SHP77 (cell line): Measurements from ENCODE around the gene BTG1.
A peak's percentile ranks its signal among the peaks of the same experiment; 100 is the strongest.
"Not testable (repeated sequence)": the region's sequence is repeated elsewhere in the genome, so short reads cannot be mapped to it uniquely, and the experiment has no call there.

ENCODE experiments used
- DNase-seq, 2 experiments: peaks; one replicate each; lab custom pipeline; 2025; lab: John Stamatoyannopoulos, UW

BTG1 gene

DNA sequence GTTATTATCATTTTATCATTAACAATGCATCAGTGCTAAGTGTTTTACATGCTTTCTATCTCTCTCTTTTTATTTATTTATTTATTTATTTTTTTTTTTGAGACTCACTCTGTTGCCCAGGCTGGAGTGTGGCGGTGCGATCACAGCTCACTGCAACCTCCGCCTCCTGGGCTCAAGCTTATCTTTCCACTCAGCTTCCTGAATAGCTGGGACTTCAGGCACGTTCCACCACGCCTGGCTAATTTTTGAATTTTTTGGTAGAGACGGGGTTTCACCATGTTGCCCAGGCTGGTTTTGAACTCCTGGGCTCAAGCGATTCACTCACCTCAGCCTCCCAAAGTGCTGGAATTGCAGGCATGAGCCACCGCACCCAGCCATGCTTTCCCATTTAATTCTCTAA is 3.9 kb upstream of the BTG1 start:
- no peak for DNase-seq

DNA sequence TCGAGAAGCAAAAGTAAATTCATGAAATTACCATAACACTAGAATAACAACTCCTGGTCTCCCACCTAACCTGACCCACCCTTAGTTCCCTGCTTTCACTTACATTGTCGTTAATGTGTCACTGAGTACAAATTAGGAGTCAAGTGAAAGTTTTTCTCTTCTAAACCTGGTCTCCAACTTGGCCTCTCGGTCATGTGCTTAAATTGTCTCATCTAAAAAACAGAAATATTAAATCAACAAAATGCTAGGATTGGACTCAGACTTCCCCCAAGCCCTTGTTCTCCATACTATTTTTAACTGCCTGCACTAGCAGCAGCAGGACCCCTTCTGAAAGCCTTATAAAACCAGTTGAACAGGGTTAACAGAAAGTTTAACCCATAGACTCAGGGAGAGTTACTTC is 1.8 kb upstream of the BTG1 start:
- no peak for DNase-seq

DNA sequence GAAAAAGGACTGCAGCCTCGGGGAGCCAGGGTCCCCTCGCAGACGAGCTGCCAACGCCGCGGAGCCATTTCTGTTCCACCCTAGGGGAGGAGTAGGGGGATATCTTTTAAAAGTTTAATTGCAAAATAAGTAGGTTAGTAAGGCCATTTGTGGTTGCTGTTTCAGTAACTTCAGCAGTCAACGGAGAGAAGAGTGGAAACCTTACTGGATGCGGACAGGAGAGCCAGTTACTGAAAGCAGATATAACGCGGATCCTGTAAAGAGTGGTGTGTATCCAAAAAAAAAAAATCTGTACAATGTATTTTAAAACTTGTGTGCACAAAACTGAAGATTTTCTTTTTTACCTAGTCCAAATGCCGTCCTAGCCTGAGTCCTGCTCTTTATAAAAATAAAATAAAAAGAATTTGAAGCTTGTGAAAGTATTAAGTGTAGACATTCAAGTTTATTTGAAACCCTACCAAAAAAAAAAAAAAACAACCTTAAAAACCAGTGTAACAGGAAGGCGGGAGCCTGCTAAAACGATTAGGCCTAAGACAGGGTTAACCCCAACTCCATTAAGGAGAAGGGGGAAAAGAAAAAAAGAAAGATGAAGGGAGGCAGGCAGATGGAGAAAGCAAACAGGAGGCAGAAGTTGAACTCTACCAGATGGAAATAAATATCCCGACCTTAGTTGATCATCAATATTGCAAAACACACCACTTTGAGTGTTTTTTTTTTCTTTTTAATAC is 1.0 kb upstream of the BTG1 start:
- no peak for DNase-seq

DNA sequence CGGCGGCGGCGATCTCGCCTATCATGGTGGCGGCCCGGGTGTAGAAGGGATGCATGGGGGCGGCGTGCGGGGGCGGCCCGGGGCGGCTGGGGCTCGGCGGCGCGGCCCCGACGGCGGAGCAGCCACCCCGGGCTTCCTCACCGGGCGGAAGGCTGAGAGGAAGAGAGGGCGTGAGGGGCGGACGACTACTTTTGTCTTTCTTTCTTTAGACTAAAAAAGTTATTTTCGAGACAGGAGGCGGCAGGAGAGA is 240 bp downstream of the BTG1 start:
- no peak for DNase-seq

DNA sequence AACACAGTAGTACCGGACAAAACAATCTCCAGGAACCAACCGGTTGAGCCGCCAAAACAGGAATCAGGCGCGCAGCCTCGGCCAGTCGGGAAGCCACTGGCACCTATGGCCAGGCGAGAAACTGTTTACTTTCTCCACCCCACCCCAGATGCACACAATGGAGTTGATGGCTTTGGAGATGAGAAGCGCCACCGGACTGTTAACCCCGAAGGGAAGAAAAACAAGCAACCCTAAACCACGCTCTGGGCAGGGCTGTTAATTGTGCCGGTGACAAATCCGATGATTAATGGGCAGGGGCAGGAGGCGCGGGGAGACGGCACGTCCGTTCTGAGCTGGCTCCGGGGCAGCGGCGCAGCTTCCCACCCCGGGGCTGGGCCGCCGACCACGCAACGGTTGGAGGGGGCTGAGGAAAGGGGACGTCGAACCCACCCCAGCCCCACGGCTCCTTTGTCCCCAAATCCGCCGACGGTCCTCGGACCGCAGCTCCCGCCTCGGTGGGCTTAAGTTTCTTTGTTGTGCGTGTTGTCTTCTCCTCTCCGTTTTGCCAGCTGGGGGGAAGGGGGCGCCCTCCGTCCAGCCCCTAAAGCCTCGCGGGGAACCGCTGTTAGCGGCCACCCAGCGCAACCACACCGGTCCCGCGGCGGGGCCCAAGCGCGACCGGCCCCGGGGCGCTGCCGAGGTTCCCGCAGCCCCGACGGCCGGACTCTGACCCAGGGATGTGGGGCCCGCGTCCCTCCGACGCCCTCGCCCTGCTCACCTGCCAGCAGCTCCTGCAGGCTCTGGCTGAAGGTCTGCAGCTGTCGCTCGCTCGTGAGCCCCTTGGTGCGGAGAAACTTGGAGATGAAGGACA is 790 bp downstream of the BTG1 start:
- DNase-seq: peak; percentile 63 to 65

DNA sequence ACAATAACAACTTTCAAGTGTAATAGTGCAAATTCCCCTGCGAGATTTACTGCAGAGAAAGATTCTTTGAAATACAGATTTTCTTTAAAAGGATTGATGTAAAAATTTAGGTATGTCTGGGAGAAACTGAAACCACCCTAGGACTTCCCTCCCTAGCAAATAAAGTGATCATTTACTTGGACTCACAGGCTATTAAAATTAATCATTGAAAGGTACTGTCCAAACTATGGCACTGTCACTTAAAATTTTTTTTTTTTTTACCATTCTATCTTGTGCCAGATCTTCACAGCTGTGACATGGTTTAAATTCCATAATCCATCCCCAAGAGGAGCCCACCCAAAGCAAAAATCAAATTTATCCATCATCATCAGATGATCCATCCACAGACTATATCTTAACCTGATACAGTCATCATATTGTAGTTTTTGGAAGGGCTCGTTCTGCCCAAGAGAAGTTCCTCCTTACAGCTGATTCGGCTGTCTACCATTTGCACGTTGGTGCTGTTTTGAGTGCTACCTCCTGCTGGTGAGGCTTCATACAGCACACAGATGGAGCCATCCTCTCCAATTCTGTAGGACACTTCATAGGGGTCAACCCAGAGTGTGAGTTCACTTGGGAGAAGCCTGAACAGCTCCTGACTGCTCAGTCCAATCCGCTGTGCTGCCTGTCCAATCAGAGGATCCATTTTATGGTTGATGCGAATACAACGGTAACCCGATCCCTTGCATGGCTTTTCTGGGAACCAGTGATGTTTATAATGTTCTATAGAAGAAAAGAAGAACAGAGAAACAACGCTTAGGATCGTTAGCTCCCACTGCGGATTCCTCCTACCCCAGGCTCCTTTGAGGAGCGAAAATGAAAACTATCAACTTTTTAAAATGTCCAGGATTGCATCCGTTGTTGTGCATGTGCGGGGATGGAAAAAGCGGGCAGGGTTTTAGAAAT is 1.7 kb downstream of the BTG1 start:
- DNase-seq: peak; percentile 77 to 85

DNA sequence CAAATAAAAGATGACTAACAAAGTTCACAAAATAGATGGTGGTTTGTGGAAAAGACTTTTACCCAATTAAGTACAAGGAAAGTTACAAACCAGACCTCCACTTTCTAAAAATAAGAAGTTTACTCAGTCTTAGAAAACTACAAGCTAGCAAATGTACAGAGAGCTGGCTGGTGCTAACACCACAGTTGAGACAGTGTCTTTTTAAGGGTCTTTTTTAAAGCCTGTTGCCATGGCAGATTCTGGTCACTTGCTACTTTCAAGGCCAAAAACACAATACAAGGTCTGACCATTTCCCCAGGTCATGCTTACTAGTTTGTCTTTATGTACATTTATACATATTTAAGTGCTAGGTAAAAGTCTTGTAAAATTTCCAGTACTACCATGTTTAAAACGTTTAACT is 2.4 kb downstream of the BTG1 start:
- DNase-seq: no peak

DNA sequence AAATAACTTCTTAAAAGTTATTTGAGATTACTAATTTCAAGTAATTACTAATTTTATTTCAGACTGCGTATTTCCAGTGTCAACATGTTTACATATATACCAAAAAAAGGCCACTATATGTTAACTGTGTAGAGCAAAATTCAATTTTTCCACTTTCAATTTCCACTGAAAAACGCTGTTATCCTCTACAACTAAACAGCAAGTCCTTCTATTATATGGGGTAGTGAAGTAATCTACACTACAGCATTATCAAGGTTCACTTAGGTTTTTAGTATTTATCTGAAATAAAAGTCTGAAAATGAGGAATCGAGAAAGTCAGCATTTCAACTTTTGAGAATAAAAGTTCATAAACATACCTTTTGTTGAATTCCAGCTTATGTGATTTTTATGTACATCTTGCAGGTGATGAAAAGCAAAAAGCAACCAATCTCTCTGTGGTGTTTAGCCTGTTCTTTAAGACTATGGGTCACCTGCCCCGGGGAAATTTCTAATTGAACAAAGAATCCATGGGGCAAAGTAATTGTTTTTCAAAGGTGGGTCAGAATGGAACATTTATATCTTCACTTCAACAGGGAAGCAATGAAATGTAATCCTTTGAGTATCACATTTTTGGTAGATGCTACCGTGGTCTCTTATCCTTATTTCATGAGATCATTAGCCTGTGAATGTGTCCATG is 3.3 kb downstream of the BTG1 start:
- no peak for DNase-seq

DNA sequence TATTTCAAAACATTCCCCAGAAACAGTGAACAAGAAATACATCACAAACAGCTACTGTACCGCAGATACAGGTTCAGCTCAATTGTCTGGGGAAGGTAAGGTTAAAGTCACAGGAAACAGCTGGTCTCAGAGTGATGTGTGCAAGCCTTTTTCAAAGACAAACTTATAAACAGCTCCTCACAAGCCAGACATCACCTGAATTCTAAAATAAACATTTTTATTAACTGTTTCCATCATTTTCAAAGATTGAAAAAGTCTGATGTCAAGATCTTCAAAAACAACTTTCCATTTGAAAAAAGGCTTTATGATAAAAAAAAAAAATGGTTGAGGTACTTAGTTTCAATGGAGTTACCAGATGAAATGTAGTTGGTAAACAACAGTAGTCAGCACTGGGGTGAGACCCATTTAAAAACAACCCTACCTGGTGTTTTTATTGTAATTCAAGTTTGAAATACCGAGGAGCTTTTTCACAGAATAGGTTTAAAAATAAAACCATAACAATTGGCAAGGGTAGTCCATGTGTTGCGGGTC is 4.0 kb downstream of the BTG1 start:
- DNase-seq: no peak

DNA sequence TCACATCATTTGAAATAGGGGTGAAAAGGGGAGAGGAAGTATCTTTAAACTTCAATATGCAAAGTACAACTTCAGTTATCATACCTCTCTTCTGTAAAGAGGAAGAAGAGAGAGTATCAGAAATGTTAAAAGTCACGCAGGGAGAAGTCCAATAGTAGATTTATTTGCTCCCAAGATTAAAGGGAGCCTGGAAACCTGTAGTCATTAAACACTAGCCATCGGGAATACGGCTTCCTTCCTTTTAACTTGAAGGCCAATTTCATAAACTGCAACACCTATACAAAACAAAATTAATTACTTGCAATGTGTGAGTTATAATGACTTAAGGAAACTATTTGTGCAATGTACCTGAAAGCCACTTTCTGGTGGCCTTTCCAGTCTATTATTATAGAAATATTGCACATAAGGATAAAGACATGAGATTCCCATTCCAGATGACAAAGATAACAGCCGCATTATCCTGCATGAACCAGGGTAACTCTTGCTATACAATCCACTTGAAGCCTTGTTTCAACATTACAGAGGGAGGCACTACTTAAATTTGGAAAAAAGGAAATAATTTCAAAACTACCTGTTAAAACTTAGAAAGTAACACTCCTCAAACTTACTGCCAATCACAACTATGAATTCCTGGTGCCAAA is 4.6 kb downstream of the BTG1 start:
- no peak for DNase-seq

DNA sequence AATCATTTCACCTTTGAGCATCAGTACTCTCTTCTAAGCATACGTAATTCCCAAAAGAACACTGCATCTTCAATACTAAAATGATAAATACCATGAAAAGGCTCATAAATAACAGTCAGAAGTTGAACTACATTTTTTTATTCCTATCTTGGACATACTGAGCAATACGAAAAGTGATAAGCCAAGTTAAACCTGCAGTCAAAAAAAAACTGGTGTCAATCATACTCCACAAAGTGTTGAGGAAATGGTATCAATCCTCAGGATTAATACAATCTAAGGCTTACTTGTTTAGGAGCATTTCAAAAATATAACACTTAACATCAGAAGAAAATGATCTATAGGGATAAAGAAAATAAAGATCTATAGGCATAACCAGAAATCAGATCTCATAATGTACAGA is 5.5 kb downstream of the BTG1 start:
- DNase-seq: no peak

DNA sequence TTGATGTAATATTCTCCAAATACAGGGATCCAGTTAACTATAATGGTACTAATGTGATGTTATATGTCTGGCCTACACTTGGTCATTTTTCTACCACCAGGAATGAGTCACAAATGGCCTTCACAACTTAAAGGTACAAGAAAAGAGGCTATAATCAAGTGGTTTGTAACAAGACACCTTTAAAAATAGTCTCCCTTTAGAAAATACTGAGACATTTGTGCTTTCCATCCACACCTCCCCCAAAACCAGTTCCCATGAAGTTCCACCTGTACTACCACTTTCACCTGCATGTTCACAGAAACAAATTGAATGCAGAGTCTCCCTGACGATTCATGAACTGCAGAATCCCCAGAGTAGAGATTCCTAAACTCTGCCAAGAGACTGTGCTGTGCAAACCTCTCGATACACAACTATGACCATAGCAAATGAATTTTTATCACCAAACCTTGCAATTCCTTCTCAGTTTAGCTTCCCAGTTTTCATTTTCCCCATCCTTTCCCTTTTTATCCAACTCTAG is 6.0 kb downstream of the BTG1 start:
- no peak for DNase-seq

DNA sequence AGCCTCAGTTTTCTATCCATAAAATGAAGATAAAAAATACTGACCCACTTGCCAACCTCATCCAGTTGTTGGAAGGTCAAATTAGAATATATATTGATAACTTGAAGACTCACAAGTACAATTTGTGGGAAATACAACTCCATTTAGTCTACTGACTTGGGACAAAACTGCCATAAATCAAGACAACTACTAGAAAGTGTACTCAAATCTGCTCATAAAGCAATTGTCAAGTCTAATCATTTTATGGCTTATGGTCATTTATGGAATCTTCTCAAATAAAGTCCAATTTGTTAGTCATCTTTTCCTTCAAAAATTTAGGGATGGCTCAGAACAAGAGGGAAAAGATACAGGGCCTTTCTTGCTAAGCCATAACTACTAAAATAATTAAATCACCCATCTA is 7.0 kb downstream of the BTG1 start:
- DNase-seq: no peak

DNA sequence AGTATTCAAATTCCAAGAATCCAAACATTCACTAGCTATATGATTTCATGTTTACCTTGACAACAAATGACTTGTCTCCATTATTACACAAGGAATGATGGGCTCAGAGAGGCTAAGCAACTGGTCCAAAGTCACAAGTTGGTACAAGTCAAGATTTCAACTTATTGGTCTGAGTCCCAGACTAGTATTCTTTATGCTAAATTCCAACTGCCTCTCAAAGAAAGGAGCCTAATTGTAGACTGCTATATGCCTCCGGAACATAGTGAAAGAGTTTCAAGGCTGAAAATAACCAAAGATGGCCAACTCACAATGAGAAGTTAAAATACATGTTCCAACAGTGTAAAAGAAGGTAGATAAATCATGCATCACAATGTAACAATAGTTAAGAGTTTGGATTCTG is 7.5 kb downstream of the BTG1 start:
- DNase-seq: no peak

DNA sequence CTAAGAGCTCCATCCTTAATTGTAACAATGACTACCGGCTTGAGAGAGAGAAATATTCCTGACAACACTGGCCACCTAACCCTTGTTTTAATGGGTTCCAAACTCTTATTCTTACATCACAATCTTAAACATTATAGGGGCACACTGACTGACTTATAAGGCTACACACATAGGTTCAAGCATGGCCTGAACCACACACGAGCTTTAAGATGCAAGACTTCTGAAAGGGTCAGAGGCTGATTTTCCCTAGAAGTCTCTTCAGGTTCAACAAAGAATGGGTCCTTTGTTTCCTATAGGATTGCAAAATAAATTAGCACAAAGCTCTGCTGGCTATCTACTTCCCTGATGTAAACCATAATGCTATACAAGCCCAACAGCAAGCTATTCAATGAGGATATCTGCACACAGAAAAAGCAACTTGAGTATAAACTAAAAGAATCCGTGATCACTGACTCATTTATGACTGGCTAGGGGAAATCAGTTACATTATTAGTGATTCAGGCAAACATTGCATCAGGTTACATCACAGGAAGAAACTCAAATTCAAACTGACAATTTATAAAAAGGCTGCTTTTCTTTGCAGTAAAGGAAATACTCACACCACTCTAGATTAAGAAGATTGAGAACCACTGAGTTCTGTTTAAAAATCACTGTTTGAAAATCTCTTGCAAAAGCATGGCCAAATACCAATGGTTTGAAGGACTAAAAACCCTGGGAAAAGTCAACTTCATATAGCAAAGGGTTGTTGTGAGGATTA is 8.5 kb downstream of the BTG1 start:
- no peak for DNase-seq

DNA sequence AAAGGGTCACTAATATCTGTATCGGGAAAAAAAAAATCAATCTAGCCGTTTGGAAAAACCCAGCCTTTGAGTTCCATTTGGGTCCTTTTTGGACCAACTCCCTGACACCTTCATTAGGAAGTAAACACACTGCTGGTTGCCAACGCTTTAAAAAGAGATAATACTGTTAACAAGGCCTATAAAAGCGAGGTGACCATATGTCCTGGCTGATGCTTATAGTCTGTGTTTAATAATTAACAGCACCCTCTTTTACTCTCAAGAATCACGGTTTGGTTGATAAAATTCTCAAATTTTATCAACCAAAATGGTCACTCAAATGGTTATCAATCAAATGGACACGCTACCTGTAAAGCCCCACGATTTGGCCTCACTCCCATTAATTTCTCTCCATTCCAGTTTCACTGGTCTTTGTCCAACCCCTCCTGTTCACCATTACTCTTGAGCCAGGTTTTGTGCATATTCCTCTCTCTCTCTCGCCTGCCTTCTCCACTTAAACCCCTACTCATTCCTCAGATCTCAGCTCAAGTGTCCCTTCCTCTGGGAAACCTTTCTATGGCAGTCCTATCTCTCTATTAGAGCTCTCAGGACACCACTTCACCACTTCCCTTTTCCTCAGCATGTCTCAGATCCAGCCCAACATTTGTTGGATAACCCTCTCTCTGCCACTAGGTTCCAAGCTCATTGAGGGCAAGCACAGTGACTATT is 9.5 kb downstream of the BTG1 start:
- no peak for DNase-seq

DNA sequence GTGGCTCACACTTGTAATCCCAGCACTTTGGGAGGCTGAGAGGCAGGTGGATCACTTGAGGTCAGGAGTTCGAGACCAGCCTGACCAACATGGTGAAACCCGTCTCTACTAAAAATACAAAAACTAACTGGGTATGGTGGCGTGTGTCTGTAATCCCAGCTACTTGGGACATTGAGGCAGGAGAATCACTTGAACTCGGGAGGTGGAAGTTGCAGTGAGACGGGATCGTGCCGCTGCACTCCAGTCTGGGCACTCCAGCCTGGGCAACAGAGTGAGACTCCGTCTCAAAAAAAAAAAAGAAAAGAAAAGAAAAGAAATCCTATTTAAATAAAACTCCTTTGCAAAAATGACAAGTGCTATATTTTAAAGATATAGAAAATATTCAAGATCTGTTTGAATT is 10.1 kb downstream of the BTG1 start:
- DNase-seq: not testable (repeated sequence)

DNA sequence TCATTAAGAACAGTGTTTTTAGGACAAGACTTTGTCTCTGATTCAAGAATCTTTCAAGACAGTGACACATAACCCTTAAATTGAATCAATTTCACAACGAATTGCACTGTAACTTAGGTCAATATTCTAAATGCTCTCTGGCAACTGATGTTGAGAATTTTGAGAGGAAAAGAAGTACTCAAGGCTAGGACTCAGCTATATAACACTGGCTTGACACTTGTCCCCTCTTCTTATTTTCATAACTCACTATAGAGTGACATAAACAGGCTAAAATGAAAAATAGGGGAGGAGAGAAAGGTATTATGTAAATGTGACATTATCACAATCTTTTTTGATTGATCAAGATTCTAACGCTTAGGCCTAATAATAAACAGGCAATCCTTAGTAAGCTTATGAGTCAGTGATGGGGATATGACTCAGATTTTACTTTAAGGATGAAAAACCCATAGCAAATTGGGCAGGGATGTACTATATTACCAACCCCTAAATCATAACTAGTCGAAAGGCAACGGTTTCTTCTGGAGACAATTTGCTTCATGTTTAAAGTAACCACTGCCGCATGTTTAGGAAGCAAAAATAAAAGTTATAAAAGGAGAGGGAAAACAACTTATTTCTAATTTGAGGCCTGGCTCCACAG is 10.9 kb downstream of the BTG1 start:
- no peak for DNase-seq
